Mesodermal cell (in vitro differentiated cells): ENCODE data around the gene TMEM259.
A peak's percentile ranks its signal among the peaks of the same experiment; 100 is the strongest.

Experiments
- H3K27ac ChIP-seq: 2 replicates; pipeline ENCODE4 v1.7.0; 2013; ENCODE audit warnings: mild to moderate bottlenecking, low read depth, low read length, moderate library complexity; ENCODE audit not compliant: severe bottlenecking
- H3K36me3 ChIP-seq: 2 replicates; pipeline ENCODE4 v1.7.1; 2013; ENCODE audit warnings: mild to moderate bottlenecking, low read length, moderate library complexity; ENCODE audit not compliant: control insufficient read depth, insufficient read depth
- H3K4me1 ChIP-seq: one replicate; pipeline ENCODE4 v1.7.1; 2013; ENCODE audit warnings: mild to moderate bottlenecking, low read length; ENCODE audit not compliant: insufficient read depth, control insufficient read depth, poor library complexity, severe bottlenecking
- H3K4me3 ChIP-seq: 2 replicates; pipeline ENCODE4 v1.7.0; 2013; ENCODE audit warnings: low read length, control low read depth, mild to moderate bottlenecking; ENCODE audit not compliant: insufficient read depth, poor library complexity, severe bottlenecking; ENCODE audit errors: extremely low read depth
- H3K9me3 ChIP-seq: 2 replicates; pipeline ENCODE4 v1.7.1; 2013; ENCODE audit warnings: mild to moderate bottlenecking, low read length, moderate library complexity; ENCODE audit not compliant: control insufficient read depth
- WGBS, 2 experiments: methylation state at CpG; one replicate each; pipeline ENCODE4 v1.1.5; 2013; ENCODE audit warnings: missing lambda C conversion rate in 2 of 2; ENCODE audit not compliant: insufficient coverage in 2 of 2; 5-methylcytosine and 5-hydroxymethylcytosine counted together

Gene TMEM259

DNA sequence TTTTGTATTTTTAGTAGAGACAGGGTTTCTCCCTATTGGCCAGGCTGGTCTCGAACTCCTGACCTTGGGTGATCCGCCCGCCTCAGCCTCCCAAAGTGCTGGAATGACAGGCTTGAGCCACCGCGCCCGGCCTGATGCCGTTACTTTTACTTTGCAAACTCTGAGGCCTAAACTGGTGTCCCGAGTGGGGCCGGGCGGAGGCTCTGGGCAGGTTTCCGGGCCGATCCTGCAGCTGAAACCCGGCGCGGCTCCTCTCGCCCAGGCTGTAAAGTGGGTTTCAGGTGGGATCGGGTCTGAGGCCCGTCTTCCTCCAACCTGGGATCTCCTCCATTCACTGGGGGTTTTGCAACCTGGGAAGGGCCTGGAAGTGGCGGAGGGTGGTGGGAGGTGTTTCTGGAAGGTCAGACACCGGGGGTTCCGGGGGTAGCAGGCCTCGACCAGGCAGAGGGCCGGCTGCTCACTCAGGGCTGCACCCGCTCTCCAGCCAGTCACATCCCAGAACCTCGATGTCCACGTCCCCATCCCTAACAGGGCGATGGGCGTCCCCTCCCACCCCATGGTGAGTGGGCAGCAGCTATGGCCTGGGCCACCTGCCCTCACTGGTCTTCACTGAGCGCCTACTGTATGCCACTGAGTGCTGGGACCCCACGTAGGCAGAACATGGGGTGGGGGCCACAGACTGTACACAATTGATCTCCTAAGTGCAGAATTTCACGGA, 58.1 kb downstream of the TMEM259 start:
- peaks cover 89% of the 10 kb centered on the region for H3K36me3 ChIP-seq
- 89 to 91% methylated on average over 26 to 27 of the region's 31 CpGs for WGBS, 2 experiments
- H3K27ac ChIP-seq, result no peak overlapping the region
- no peak overlapping the region for H3K4me3 ChIP-seq
- peaks cover 38% of the 10 kb centered on the region for H3K4me1 ChIP-seq
- no peaks in the 10 kb centered on the region for H3K9me3 ChIP-seq

DNA sequence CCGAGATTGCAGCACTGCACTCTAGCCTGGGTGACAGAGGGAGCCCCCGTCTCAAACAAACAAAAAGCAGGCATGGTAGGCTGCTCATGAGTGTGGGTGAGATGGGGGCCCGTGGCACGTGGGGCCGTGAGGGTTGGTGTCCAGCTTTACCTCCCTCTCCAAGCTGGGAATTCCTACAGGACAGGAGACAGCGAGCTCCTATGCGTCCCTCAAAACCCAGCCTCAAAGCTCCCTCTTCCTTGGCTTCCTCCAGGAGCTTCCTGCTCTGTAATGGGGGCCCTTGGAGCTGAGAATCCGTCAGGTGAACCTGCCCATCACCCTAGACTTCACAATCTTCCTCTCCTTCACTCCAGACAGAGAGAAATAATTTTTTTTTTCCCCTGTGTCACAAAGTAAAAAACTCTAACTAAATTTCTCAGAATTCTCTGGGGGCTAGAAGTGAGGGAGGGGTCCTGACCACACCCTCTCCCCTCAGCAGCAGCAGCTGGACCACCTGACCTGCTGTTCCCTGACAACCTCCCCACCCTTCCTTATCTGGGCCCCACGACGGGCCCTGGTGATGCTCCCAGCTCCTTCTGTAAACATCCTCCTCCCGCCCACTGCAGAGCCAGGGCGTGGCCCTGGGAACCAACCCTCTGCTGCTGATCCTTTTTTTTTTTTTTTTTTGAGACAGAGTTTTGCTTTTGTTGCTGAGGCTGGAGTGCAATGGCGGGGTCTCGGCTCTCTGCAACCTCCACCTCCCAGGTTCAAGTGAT, 58.9 kb downstream of the TMEM259 start:
- Histone ChIP-seq H3K36me3 (peaks cover 85% of the 10 kb centered on the region), H3K27ac (peak overlapping the region; percentile 57)
- WGBS, 2 experiments, result 67 to 73% methylated on average over 3 to 5 of the region's 14 CpGs

DNA sequence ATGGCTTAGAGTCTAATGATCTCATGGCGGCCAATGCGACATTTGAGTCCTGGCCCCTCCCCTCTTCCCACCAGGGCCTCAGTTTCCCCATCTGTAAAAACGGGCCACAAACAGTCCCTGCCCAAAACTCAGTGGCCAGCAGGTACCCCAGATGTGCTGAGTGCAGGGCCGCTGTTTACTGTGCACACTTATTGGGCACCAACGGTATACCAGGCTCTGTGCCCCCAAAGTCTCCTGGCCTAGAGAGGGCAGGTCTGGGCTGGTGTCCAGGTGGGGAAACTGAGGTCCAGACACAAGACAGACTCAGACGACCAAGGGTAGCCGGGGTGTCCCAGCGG, 60.4 kb downstream of the TMEM259 start:
- Histone ChIP-seq H3K4me3 (no peak overlapping the region), H3K36me3 (peaks cover 71% of the 10 kb centered on the region), H3K9me3 (no peaks in the 10 kb centered on the region), H3K4me1 (peaks cover 49% of the 10 kb centered on the region), H3K27ac (peak overlapping the region; percentile 49)
- 92 to 94% methylated on average over 7 to 8 of the region's 8 CpGs for WGBS, 2 experiments

More for the DNA sequence above, 58.9 kb downstream of the TMEM259 start:
- no peak overlapping the region for H3K4me3 ChIP-seq
- H3K9me3 ChIP-seq, result no peaks in the 10 kb centered on the region
- H3K4me1 ChIP-seq, result peaks cover 41% of the 10 kb centered on the region

DNA sequence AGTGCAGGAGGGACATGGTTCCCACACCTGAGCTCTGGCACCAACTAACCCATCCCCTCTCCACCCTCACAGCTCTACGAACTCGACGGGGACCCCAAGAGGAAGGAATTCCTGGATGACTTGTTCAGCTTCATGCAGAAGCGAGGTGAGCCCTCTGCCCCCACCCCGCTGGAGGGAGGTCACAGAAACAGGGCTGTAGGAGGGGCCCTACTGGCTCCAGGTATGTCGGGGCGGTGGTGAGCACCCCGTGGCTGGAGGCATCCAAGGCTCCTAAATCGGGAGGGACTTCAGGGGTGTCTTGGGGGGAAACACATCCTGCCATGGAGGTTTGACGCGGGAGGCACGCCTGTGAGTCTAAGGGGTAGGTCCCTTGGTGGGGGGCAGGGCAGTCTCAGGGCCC, 60.9 kb downstream of the TMEM259 start:
- WGBS, 2 experiments, result 67 to 69% methylated on average over 9 to 12 of the region's 12 CpGs
- peak overlapping the region; percentile 41 for H3K27ac ChIP-seq
- H3K36me3 ChIP-seq, result peaks cover 71% of the 10 kb centered on the region
- H3K4me3 ChIP-seq, result no peak overlapping the region
- H3K4me1 ChIP-seq, result peaks cover 52% of the 10 kb centered on the region
- H3K9me3 ChIP-seq, result no peaks in the 10 kb centered on the region
